NCI-H1436 (cell line): ENCODE data around the gene LHX2.
A peak's percentile ranks its signal among the peaks of the same experiment; 100 is the strongest.
"Not testable (repeated sequence)": the region's sequence is repeated elsewhere in the genome, so short reads cannot be mapped to it uniquely, and the experiment has no call there.

Source experiments
- DNase-seq: peaks from one replicate; lab custom pipeline; 2025; lab: John Stamatoyannopoulos, UW

LHX2 gene

GRCh38 chr9:124011460-124012301, at the start of gene LHX2:
Gene LHX2 (plus strand): TSS chr9:124011768. CDS start chr9:124012349, 581 bp downstream.
- peak; percentile 94 for DNase-seq

GRCh38 chr9:123964761-123965160, 46.8 kb upstream of the LHX2 start:
- no peak for DNase-seq

GRCh38 chr9:123965801-123966686, 45.5 kb upstream of the LHX2 start:
- no peak for DNase-seq

- no peak for DNase-seq
Observed at GRCh38 chr9:123967323-123967722, 44.2 kb upstream of the LHX2 start.

- DNase-seq = no peak
Observed at GRCh38 chr9:123972618-123973017, 39.0 kb upstream of the LHX2 start.

GRCh38 chr9:123973590-123974223, 37.9 kb upstream of the LHX2 start:
- DNase-seq = no peak

- DNase-seq = no peak
Observed at GRCh38 chr9:123974471-123974870, 37.1 kb upstream of the LHX2 start.

GRCh38 chr9:123975871-123976270, 35.7 kb upstream of the LHX2 start:
- DNase-seq = no peak

- not testable (repeated sequence) for DNase-seq
Observed at GRCh38 chr9:123976579-123976978, 35.0 kb upstream of the LHX2 start.

GRCh38 chr9:123978981-123979380, 32.6 kb upstream of the LHX2 start:
- no peak for DNase-seq

- DNase-seq = no peak
Observed at GRCh38 chr9:123982535-123982934, 29.0 kb upstream of the LHX2 start.

- DNase-seq = no peak
Observed at GRCh38 chr9:123983047-123983446, 28.5 kb upstream of the LHX2 start.

GRCh38 chr9:123984802-123985201, 26.8 kb upstream of the LHX2 start:
- no peak for DNase-seq

- no peak for DNase-seq
Observed at GRCh38 chr9:123985869-123986268, 25.7 kb upstream of the LHX2 start.

GRCh38 chr9:123990427-123990826, 21.1 kb upstream of the LHX2 start:
- no peak for DNase-seq

GRCh38 chr9:123992679-123993078, 18.9 kb upstream of the LHX2 start:
- not testable (repeated sequence) for DNase-seq

- no peak for DNase-seq
Observed at GRCh38 chr9:123996731-123997421, 14.7 kb upstream of the LHX2 start.

GRCh38 chr9:123997665-123998277, 13.8 kb upstream of the LHX2 start:
- DNase-seq = no peak

GRCh38 chr9:123998278-123998925, 13.2 kb upstream of the LHX2 start:
- no peak for DNase-seq

GRCh38 chr9:123998970-123999621, 12.5 kb upstream of the LHX2 start:
- no peak for DNase-seq
